Liver (tissue), 9 donors: ENCODE measurements around the gene RGS12. TPM values are rescaled to one million over a fixed set of nuclear protein-coding genes. Genes with fewer than 3 reads are reported as not detected.

Source experiments
- DNase-seq: peaks from one replicate; pipeline ENCODE4 v3.0.0-alpha.2; 2017; ENCODE audit warnings: low spot score
- H3K27ac ChIP-seq, 2 donors: one replicate each; pipeline ENCODE4 v1.7.0; 2013; ENCODE audit warnings: inconsistent platforms in 2 of 2, low read length in 2 of 2, control low read depth in 1 of 2, low read depth in 1 of 2, mild to moderate bottlenecking in 1 of 2
- H3K27me3 ChIP-seq, 4 donors: one replicate each; pipeline versions ENCODE4 v1.6.1 to v1.7.0; 2013; ENCODE audit warnings: low read length in 3 of 4, inconsistent platforms in 1 of 4, mild to moderate bottlenecking in 1 of 4, moderate library complexity in 1 of 4; ENCODE audit not compliant: control insufficient read depth in 4 of 4, insufficient read depth in 4 of 4
- H3K36me3 ChIP-seq, 4 donors: one replicate each; pipeline versions ENCODE4 v1.6.1 to v1.7.0; 2013; ENCODE audit warnings: low read length in 3 of 4, mild to moderate bottlenecking in 3 of 4, low read depth in 1 of 4, moderate library complexity in 1 of 4; ENCODE audit not compliant: control insufficient read depth in 4 of 4, insufficient read depth in 3 of 4
- H3K4me1 ChIP-seq, 4 donors: one replicate each; pipeline versions ENCODE4 v1.6.1 to v1.7.0; 2013; ENCODE audit warnings: low read length in 3 of 4, mild to moderate bottlenecking in 3 of 4, moderate library complexity in 1 of 4; ENCODE audit not compliant: control insufficient read depth in 4 of 4, insufficient read depth in 4 of 4
- H3K4me3 ChIP-seq, 3 donors: one replicate each; pipeline versions ENCODE4 v1.6.1 to v1.7.0; 2013; ENCODE audit warnings: low read length in 3 of 3, control low read depth in 1 of 3, low read depth in 1 of 3, mild to moderate bottlenecking in 1 of 3
- H3K9ac ChIP-seq, 2 donors: one replicate each; pipeline ENCODE4 v1.7.0; 2013; ENCODE audit warnings: low read length in 2 of 2, mild to moderate bottlenecking in 2 of 2, moderate library complexity in 2 of 2, control low read depth in 1 of 2, low read depth in 1 of 2
- H3K9me3 ChIP-seq, 4 donors: one replicate each; pipeline versions ENCODE4 v1.6.1 to v1.7.0; 2013; ENCODE audit warnings: low read length in 3 of 4; ENCODE audit not compliant: control insufficient read depth in 4 of 4
- EGR1 ChIP-seq, 2 donors: IDR thresholded peaks; 2 replicates each; pipeline ENCODE4 v1.6.1; 2016 to 2018; ENCODE audit warnings: antibody characterized with exemption in 2 of 2, low read depth in 2 of 2
- FOXA1 ChIP-seq: IDR thresholded peaks from 2 replicates; pipeline ENCODE4 v1.6.1; 2016; ENCODE audit warnings: antibody characterized with exemption
- FOXA2 ChIP-seq: IDR thresholded peaks from 2 replicates; pipeline ENCODE4 v1.6.1; 2016; ENCODE audit warnings: antibody characterized with exemption
- GABPA ChIP-seq, 2 donors: IDR thresholded peaks in 1 of 2; conservative IDR thresholded peaks in 1 of 2; 2 replicates each; pipeline ENCODE4 v1.6.1; 2016; ENCODE audit warnings: antibody characterized with exemption in 2 of 2, mild to moderate bottlenecking in 1 of 2, moderate library complexity in 1 of 2
- HNF4A ChIP-seq, 2 donors: conservative IDR thresholded peaks; 2 replicates each; pipeline ENCODE4 v1.6.1; 2016; ENCODE audit warnings: antibody characterized with exemption in 2 of 2, mild to moderate bottlenecking in 2 of 2
- HNF4G ChIP-seq: IDR thresholded peaks from 2 replicates; pipeline ENCODE4 v1.6.1; 2016; ENCODE audit warnings: antibody characterized with exemption
- JUND ChIP-seq, 2 donors: IDR thresholded peaks; 2 replicates each; pipeline ENCODE4 v1.6.1; 2016; ENCODE audit warnings: antibody characterized with exemption in 2 of 2
- MAX ChIP-seq: IDR thresholded peaks from 2 replicates; pipeline ENCODE4 v1.6.1; 2016; ENCODE audit warnings: antibody characterized with exemption
- NR2F2 ChIP-seq: IDR thresholded peaks from 2 replicates; pipeline ENCODE4 v1.6.1; 2016; ENCODE audit warnings: antibody characterized with exemption
- RAD21 ChIP-seq, 2 donors: IDR thresholded peaks; 2 replicates each; pipeline ENCODE4 v1.6.1; 2016; ENCODE audit warnings: antibody characterized with exemption in 2 of 2, mild to moderate bottlenecking in 2 of 2
- RXRA ChIP-seq, 2 donors: IDR thresholded peaks; 2 replicates each; pipeline ENCODE4 v1.6.1; 2017 to 2018; ENCODE audit warnings: antibody characterized with exemption in 2 of 2, mild to moderate bottlenecking in 1 of 2
- SP1 ChIP-seq: IDR thresholded peaks from 2 replicates; pipeline ENCODE4 v1.6.1; 2018; ENCODE audit warnings: antibody characterized with exemption, mild to moderate bottlenecking
- TAF1 ChIP-seq: conservative IDR thresholded peaks from 2 replicates; pipeline ENCODE4 v1.6.1; 2016; ENCODE audit warnings: antibody characterized with exemption, mild to moderate bottlenecking
- YY1 ChIP-seq: IDR thresholded peaks from 2 replicates; pipeline ENCODE4 v1.6.1; 2016; ENCODE audit warnings: antibody characterized with exemption, mild to moderate bottlenecking
- WGBS: extraction: QIAGEN DNeasy Blood & Tissue Kit; methylation state at CpG from one replicate; pipeline ENCODE4 v1.1.7; 2013; 5-methylcytosine and 5-hydroxymethylcytosine counted together
- polyA plus RNA-seq, 2 donors: library from polyadenylated mRNA; stranded (reverse) in 1 of 2; unstranded in 1 of 2; fragments of 200-250 nt in 1 of 2; fragments of >200 nt in 1 of 2; fragmentation: Nextera tagmentation in 1 of 2; extraction: Ambion mirVana in 1 of 2; gene quantifications; one replicate each; pipeline versions ENCODE4 v1.2.1 to v1.2.3, GENCODE V29; 2013 to 2015
- total RNA-seq, 2 donors: library from RNA; depleted of rRNA; stranded (reverse); fragments of >200 nt; gene quantifications; one replicate each; pipeline ENCODE4 v1.2.3, GENCODE V29; 2014
- TF ChIP-seq, protein P1 (sequence below): IDR thresholded peaks from 2 replicates; pipeline ENCODE4 v1.6.1; 2016; ENCODE audit warnings: antibody characterized with exemption
- TF ChIP-seq, protein P2 (sequence below): IDR thresholded peaks from 2 replicates; pipeline ENCODE4 v1.6.1; 2016; ENCODE audit warnings: antibody characterized with exemption, mild to moderate bottlenecking
- TF ChIP-seq, protein P3 (sequence below): fragments of 150-350 bp; IDR thresholded peaks from 2 replicates; pipeline ENCODE4 v1.5.1; 2017; ENCODE audit warnings: improper control_type of control experiment, low read depth, low read length; ENCODE audit not compliant: missing input control
- donor health status: healthy.
- donor health status: healthy.
- donor health status: healthy.
- donor health status: healthy.
- donor health status: healthy.

RGS12 gene
- total and polyA plus RNA-seq, 4 donors, result 6.4 to 23.2 (median 11.5) TPM

GRCh38 chr4:3284734-3285557, 7.9 kb upstream of the RGS12 start:
- Histone ChIP-seq H3K27ac (no peak overlapping the region), H3K4me3 (no peak overlapping the region), H3K27me3 (peaks cover 0 to 2% (median 0%) of the 10 kb centered on the region in 4 donors), H3K4me1 (no peaks in the 10 kb centered on the region), H3K9ac (no peak overlapping the region), H3K9me3 (no peaks in the 10 kb centered on the region), H3K36me3 (peaks cover 0 to 2% (median 0%) of the 10 kb centered on the region in 4 donors)
- 85% methylated on average over 24 of the region's 24 CpGs for WGBS
- no peak for TF ChIP-seq JUND (IDR thresholded peaks at IDR 0.05)
- no peak for TF ChIP-seq SP1
- no peak for TF ChIP-seq EGR1 (IDR thresholded peaks at IDR 0.05; ENCODE audit: low read depth in 2 of 2)
- TF ChIP-seq FOXA1, result no peak
- TF ChIP-seq, protein P1, sequence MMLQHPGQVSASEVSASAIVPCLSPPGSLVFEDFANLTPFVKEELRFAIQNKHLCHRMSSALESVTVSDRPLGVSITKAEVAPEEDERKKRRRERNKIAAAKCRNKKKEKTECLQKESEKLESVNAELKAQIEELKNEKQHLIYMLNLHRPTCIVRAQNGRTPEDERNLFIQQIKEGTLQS, result no peak
- TF ChIP-seq, protein P2, sequence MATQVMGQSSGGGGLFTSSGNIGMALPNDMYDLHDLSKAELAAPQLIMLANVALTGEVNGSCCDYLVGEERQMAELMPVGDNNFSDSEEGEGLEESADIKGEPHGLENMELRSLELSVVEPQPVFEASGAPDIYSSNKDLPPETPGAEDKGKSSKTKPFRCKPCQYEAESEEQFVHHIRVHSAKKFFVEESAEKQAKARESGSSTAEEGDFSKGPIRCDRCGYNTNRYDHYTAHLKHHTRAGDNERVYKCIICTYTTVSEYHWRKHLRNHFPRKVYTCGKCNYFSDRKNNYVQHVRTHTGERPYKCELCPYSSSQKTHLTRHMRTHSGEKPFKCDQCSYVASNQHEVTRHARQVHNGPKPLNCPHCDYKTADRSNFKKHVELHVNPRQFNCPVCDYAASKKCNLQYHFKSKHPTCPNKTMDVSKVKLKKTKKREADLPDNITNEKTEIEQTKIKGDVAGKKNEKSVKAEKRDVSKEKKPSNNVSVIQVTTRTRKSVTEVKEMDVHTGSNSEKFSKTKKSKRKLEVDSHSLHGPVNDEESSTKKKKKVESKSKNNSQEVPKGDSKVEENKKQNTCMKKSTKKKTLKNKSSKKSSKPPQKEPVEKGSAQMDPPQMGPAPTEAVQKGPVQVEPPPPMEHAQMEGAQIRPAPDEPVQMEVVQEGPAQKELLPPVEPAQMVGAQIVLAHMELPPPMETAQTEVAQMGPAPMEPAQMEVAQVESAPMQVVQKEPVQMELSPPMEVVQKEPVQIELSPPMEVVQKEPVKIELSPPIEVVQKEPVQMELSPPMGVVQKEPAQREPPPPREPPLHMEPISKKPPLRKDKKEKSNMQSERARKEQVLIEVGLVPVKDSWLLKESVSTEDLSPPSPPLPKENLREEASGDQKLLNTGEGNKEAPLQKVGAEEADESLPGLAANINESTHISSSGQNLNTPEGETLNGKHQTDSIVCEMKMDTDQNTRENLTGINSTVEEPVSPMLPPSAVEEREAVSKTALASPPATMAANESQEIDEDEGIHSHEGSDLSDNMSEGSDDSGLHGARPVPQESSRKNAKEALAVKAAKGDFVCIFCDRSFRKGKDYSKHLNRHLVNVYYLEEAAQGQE, result no peak
- no peak for TF ChIP-seq MAX
- TF ChIP-seq FOXA2, result no peak
- DNase-seq, result no peak

GRCh38 chr4:3285558-3286334, 7.1 kb upstream of the RGS12 start:
- 72% methylated on average over 38 of the region's 38 CpGs for WGBS
- H3K9ac ChIP-seq, result no peak overlapping the region
- H3K9me3 ChIP-seq, result no peaks in the 10 kb centered on the region
- peak; percentile 34 for DNase-seq
- H3K36me3 ChIP-seq, result peaks cover 0 to 2% (median 0%) of the 10 kb centered on the region in 4 donors
- H3K4me1 ChIP-seq, result no peaks in the 10 kb centered on the region
- H3K27ac ChIP-seq, result no peak overlapping the region
- peaks cover 0 to 2% (median 0%) of the 10 kb centered on the region in 4 donors for H3K27me3 ChIP-seq
- no peak overlapping the region for H3K4me3 ChIP-seq
- no peak for TF ChIP-seq HNF4G
- TF ChIP-seq RAD21 (IDR thresholded peaks at IDR 0.05), result no peak
- TF ChIP-seq NR2F2, result no peak
- TF ChIP-seq, protein P3, sequence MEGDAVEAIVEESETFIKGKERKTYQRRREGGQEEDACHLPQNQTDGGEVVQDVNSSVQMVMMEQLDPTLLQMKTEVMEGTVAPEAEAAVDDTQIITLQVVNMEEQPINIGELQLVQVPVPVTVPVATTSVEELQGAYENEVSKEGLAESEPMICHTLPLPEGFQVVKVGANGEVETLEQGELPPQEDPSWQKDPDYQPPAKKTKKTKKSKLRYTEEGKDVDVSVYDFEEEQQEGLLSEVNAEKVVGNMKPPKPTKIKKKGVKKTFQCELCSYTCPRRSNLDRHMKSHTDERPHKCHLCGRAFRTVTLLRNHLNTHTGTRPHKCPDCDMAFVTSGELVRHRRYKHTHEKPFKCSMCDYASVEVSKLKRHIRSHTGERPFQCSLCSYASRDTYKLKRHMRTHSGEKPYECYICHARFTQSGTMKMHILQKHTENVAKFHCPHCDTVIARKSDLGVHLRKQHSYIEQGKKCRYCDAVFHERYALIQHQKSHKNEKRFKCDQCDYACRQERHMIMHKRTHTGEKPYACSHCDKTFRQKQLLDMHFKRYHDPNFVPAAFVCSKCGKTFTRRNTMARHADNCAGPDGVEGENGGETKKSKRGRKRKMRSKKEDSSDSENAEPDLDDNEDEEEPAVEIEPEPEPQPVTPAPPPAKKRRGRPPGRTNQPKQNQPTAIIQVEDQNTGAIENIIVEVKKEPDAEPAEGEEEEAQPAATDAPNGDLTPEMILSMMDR, result no peak
- TF ChIP-seq GABPA (IDR thresholded peaks at IDR 0.05 in 1 of 2, conservative IDR thresholded peaks at IDR 0.05 in 1 of 2), result no peak
- no peak for TF ChIP-seq RXRA (IDR thresholded peaks at IDR 0.05)
- no peak for TF ChIP-seq JUND (IDR thresholded peaks at IDR 0.05)
- TF ChIP-seq FOXA2, result no peak
- TF ChIP-seq MAX, result no peak
- TF ChIP-seq, protein P2, result no peak
- no peak for TF ChIP-seq FOXA1
- TF ChIP-seq TAF1, result no peak
- TF ChIP-seq, protein P1, result no peak
- TF ChIP-seq HNF4A (conservative IDR thresholded peaks at IDR 0.05), result no peak
- TF ChIP-seq EGR1 (IDR thresholded peaks at IDR 0.05; ENCODE audit: low read depth in 2 of 2), result no peak
- no peak for TF ChIP-seq YY1
- TF ChIP-seq SP1, result no peak
